ENCODE results near the gene SUMF1. TPM values are rescaled to one million over a fixed set of nuclear protein-coding genes. Genes with fewer than 3 reads are reported as not detected.
A peak's percentile ranks its signal among the peaks of the same experiment; 100 is the strongest.

SUMF1 gene
- total RNA-seq, 4 donors from 2014 or later = 17.9 to 71.3 (median 30.3) TPM

DNA sequence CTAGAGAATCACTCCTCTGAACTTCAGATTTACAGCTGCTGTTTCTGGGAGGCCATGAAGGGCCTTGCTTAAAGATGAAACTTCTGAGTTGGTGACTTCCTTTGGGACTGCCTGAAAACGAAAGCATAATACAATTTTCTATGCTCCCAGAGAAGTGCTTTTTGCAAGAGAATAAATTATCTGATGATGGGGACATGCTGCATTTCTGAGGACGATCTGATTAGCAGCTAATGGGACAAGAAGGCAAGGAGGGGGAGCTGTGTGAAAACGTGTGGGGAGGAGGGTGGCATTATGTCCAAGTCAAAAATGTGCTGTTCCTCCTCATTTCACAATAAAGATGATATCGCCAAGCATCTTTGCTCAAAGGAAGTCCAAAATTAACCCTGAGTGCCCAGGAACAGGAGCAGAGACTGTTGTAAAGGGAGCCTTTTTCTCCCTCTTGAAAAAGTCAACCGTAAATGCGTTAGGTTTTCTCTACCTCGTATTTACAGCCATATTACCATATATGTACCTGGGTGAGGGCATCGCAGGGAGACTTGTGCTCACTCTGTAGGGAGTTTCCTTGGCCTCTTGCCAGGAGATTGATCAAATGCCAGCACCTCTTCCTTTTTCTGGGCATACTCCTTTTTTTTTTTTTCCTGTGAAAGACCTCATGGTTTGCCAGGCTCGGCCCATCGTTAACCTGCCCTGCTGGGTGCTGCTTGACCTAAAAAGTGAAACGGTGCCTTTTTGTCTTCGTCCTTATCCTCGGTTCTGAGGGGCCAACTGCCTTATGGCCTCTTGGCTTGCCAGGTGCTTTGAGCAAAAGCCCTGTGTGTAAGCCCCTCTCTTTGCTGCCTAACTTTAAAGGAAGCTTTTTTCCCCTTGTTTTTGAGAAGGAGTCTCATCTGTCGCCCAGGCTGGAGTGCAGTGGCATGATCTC is 37.5 kb upstream of the SUMF1 start:
- Histone ChIP-seq H3K4me3 (peak overlapping the region; percentile 5 to 17), H3K9me3 (no peaks in the 10 kb centered on the region), H3K27me3 (no peaks in the 10 kb centered on the region), H3K4me1 (peaks cover 14 to 25% of the 10 kb centered on the region in 2 donors), H3K36me3 (no peaks in the 10 kb centered on the region), H3K27ac (peak overlapping the region; percentile 73 to 91)
- TF ChIP-seq, protein P1, sequence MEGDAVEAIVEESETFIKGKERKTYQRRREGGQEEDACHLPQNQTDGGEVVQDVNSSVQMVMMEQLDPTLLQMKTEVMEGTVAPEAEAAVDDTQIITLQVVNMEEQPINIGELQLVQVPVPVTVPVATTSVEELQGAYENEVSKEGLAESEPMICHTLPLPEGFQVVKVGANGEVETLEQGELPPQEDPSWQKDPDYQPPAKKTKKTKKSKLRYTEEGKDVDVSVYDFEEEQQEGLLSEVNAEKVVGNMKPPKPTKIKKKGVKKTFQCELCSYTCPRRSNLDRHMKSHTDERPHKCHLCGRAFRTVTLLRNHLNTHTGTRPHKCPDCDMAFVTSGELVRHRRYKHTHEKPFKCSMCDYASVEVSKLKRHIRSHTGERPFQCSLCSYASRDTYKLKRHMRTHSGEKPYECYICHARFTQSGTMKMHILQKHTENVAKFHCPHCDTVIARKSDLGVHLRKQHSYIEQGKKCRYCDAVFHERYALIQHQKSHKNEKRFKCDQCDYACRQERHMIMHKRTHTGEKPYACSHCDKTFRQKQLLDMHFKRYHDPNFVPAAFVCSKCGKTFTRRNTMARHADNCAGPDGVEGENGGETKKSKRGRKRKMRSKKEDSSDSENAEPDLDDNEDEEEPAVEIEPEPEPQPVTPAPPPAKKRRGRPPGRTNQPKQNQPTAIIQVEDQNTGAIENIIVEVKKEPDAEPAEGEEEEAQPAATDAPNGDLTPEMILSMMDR (IDR thresholded peaks at IDR 0.05) = no peak
- no peak for TF ChIP-seq POLR2A (IDR thresholded peaks at IDR 0.05)
- intact Hi-C loops (cut with DNase I; ENCODE audit: low total_unique reads) = loop anchor here (10.0 kb wide), 1 partner anchor 80 kb away; no protein-coding TSS in a partner anchor
- peak; percentile 42 to 59 for DNase-seq

DNA sequence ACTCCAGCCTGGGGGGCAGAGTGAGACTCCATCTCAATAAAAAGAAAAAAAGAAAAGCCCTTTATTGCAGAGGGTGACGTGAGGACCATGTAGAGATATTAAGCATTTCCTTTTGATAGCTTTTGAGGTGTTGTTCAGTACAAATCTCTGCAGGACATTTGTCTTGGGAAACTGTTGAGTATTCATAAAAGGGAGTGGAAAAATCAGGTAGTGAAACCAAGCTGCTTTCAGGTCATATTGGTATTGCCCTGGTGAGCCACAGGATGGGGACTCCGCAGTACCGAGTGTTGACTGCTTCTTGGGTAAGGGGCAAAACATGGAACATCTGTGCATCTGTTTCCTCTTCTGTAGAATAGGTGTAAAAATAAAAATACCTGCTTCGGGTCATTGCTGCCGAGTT is 36.0 kb upstream of the SUMF1 start:
- no peaks in the 10 kb centered on the region for H3K36me3 ChIP-seq
- no peaks in the 10 kb centered on the region for H3K27me3 ChIP-seq
- H3K9me3 ChIP-seq = no peaks in the 10 kb centered on the region
- peak overlapping the region; percentile 73 to 91 for H3K27ac ChIP-seq
- no peak for DNase-seq
- intact Hi-C loops (cut with DNase I; ENCODE audit: low total_unique reads) = loop anchor here (10.0 kb wide), 1 partner anchor 82 kb away; no protein-coding TSS in a partner anchor
- TF ChIP-seq, protein P1 (IDR thresholded peaks at IDR 0.05) = no peak
- TF ChIP-seq POLR2A (IDR thresholded peaks at IDR 0.05) = no peak
- H3K4me3 ChIP-seq = no peak overlapping the region
- H3K4me1 ChIP-seq = peaks cover 14 to 25% of the 10 kb centered on the region in 2 donors

DNA sequence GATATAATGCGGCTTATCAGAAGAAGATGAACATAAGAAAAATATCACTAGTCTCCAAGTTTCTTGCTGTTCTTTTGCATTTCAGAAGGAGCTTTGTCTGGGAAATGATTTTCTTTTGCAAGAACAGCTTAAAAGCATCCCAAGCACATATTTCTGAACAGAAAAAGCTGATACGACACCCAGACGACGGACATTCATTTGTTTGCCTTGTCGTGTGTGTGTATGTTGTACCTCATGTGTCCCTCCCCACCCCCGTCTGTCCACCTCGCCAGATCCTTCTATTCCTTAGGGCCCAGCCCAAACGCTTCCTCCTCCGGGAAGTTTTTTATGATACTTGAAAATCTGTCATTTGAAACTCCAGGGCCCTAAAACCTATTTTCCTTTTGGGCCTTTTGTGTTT is 34.9 kb upstream of the SUMF1 start:
- no peak for DNase-seq
- Histone ChIP-seq H3K36me3 (no peaks in the 10 kb centered on the region), H3K4me1 (peaks cover 14 to 25% of the 10 kb centered on the region in 2 donors), H3K27ac (no peak overlapping the region), H3K9me3 (no peaks in the 10 kb centered on the region), H3K4me3 (no peak overlapping the region), H3K27me3 (no peaks in the 10 kb centered on the region)
- TF ChIP-seq POLR2A (IDR thresholded peaks at IDR 0.05) = no peak
- TF ChIP-seq, protein P1 (IDR thresholded peaks at IDR 0.05) = no peak
- intact Hi-C loops (cut with DNase I; ENCODE audit: low total_unique reads) = loop anchor here (10.0 kb wide), 1 partner anchor 83 kb away; no protein-coding TSS in a partner anchor

DNA sequence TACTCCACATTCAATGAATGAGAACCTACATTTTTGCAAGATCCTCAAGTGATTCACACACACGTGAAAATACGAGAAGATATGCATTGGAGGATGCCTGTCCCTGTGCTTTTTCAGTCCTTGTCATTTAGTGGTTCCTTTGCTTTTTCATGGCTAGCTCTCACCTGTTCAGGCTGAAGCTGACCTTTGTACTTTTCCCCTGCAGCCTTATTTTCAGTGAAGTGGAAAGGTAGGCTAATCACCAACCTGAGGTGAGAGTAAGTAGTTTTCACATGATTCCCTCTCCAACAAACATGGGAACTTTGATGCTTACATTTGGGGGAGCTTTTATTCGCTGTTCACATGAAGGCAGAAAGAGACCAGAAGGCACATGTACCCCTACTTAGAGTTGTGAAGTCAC is 34.4 kb upstream of the SUMF1 start:
- H3K4me1 ChIP-seq = peaks cover 14 to 25% of the 10 kb centered on the region in 2 donors
- no peaks in the 10 kb centered on the region for H3K9me3 ChIP-seq
- no peaks in the 10 kb centered on the region for H3K36me3 ChIP-seq
- H3K27me3 ChIP-seq = no peaks in the 10 kb centered on the region
- no peak for DNase-seq
- no peak overlapping the region for H3K4me3 ChIP-seq
- TF ChIP-seq POLR2A (IDR thresholded peaks at IDR 0.05) = no peak
- TF ChIP-seq, protein P1 (IDR thresholded peaks at IDR 0.05) = no peak
- intact Hi-C loops (cut with DNase I; ENCODE audit: low total_unique reads) = loop anchor here (10.0 kb wide), 1 partner anchor 83 kb away; no protein-coding TSS in a partner anchor
- no peak overlapping the region for H3K27ac ChIP-seq

DNA sequence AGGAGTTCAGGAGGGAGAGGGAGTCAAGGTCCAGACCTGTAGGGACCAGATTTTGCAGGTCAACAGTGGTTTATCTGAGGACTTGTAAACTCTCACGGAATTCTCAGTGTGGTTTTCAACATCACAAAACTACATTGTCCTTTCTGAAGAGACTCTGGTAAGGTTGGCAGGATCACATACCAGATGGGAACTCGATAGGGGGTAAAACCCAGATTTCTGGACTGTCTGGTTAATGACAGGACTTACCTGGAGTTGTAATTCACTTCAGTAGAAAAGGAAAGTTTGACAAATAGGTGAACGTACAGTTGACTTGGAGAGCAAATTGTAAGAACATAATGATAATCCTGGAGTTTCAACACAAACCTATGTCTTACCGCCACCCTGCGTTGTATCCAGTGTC is 31.4 kb upstream of the SUMF1 start:
- no peaks in the 10 kb centered on the region for H3K27me3 ChIP-seq
- no peak overlapping the region for H3K27ac ChIP-seq
- no peak for DNase-seq
- intact Hi-C loops (cut with DNase I; ENCODE audit: low total_unique reads) = no loop called here
- no peaks in the 10 kb centered on the region for H3K9me3 ChIP-seq
- no peak overlapping the region for H3K4me3 ChIP-seq
- TF ChIP-seq, protein P1 (IDR thresholded peaks at IDR 0.05) = no peak
- no peak for TF ChIP-seq POLR2A (IDR thresholded peaks at IDR 0.05)
- no peaks in the 10 kb centered on the region for H3K36me3 ChIP-seq
- peaks cover 0 to under 1% of the 10 kb centered on the region in 2 donors for H3K4me1 ChIP-seq

Measured in uterus (tissue), 4 donors.